Coronary artery (tissue), 2 donors: Measurements from ENCODE around the gene GABBR2.
"Not testable (repeated sequence)": the region's sequence is repeated elsewhere in the genome, so short reads cannot be mapped to it uniquely, and the experiment has no call there.

Experiments used
- DNase-seq: peaks from one replicate; pipeline ENCODE4 v3.0.0-alpha.2; 2017; ENCODE audit warnings: low spot score
- H3K27ac ChIP-seq, 2 donors: fragments of 200-600 bp; sonication (generic); one replicate each; pipeline ENCODE4 v1.5.1; 2016 to 2019
- H3K4me3 ChIP-seq: fragments of 200-600 bp; sonication (generic); 2 replicates; pipeline ENCODE4 v1.5.1; 2016; ENCODE audit warnings: mild to moderate bottlenecking, moderate library complexity
- TF ChIP-seq, protein P1 (sequence below): fragments of 200-600 bp; sonication (generic); IDR thresholded peaks from one replicate; pipeline ENCODE4 v1.5.1; 2019; ENCODE audit warnings: antibody characterized with exemption

The GABBR2 gene

DNA sequence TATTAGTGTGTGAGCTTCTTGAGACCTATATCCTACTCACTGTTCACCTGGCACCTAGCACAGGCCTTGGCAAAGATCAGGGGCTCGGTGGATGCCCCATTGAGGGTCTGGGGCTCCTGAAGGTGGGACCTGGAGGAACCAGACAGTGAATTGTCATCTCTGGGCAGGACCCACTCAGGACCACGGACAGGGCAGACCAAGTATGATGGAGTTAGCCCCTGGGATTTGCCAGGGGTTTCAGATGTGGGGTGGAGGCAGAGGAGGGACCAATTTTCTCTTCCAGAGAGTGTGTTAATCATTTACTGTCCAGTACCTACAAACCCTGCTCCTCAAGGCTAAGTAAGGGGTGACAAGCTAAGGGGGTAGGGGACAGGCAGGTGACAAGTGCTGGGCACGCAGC, 424.0 kb downstream of the GABBR2 start:
- H3K27ac ChIP-seq: no peak overlapping the region
- no peak for DNase-seq
- TF ChIP-seq, protein P1, sequence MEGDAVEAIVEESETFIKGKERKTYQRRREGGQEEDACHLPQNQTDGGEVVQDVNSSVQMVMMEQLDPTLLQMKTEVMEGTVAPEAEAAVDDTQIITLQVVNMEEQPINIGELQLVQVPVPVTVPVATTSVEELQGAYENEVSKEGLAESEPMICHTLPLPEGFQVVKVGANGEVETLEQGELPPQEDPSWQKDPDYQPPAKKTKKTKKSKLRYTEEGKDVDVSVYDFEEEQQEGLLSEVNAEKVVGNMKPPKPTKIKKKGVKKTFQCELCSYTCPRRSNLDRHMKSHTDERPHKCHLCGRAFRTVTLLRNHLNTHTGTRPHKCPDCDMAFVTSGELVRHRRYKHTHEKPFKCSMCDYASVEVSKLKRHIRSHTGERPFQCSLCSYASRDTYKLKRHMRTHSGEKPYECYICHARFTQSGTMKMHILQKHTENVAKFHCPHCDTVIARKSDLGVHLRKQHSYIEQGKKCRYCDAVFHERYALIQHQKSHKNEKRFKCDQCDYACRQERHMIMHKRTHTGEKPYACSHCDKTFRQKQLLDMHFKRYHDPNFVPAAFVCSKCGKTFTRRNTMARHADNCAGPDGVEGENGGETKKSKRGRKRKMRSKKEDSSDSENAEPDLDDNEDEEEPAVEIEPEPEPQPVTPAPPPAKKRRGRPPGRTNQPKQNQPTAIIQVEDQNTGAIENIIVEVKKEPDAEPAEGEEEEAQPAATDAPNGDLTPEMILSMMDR: no peak
- no peak overlapping the region for H3K4me3 ChIP-seq

GRCh38 chr9:98283143-98283542, 425.6 kb downstream of the GABBR2 start:
- H3K27ac ChIP-seq, DNase-seq, H3K4me3 ChIP-seq: not testable (repeated sequence)

DNA sequence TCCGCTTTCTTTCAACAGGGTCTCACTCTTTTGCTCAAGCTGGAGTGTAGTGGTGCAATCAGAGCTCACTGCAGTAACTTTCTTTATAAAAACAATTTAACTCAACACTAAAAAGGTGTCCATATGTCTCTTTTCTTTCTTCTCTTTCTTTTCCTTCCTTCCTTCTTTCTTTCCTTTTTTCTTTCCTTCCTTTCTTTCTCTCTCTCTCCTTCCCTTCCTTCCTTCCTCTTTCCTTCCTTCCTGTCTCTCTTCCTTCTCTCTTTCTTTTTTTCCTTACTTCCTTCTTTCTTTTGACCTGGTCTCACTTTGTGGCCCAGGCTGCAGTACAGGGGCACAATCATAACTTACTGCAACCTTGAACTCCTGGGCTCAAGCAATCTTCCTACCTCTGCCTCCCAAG, 427.5 kb downstream of the GABBR2 start:
- H3K27ac ChIP-seq: no peak overlapping the region
- DNase-seq: no peak
- TF ChIP-seq, protein P1: no peak
- H3K4me3 ChIP-seq: no peak overlapping the region

GRCh38 chr9:98280574-98280973, 428.2 kb downstream of the GABBR2 start:
- TF ChIP-seq, protein P1: no peak
- DNase-seq: no peak
- Histone ChIP-seq H3K4me3 (no peak overlapping the region), H3K27ac (no peak overlapping the region)

GRCh38 chr9:98280162-98280561, 428.6 kb downstream of the GABBR2 start:
- no peak overlapping the region for H3K4me3 ChIP-seq
- TF ChIP-seq, protein P1: no peak
- H3K27ac ChIP-seq: no peak overlapping the region
- DNase-seq: no peak

DNA sequence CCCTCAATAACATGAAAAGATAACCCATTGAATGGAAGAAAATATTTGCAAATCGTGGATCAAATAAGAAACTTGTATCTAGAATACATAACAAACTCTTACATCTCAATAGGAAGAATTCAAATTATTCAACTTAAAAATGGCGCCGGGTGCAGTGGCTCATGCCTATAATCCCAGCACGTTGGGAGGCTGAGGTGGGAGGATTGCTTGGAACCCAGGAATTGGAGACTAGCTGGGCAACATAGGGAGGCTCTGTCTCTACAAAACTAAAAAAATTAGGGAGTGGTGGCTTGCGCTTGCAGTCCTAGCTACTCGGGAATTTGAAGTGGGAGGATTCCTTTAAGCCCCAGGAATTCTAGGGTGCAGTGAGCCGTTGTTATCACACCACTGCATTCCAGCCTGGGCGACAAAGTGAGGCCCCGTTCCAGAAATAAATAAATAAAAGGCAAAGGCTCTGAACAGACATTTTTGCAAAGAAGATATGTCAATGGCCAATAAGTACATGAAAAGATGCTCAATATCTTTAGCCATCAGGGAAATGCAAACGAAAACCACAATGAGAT, 431.7 kb downstream of the GABBR2 start:
- no peak for DNase-seq

DNA sequence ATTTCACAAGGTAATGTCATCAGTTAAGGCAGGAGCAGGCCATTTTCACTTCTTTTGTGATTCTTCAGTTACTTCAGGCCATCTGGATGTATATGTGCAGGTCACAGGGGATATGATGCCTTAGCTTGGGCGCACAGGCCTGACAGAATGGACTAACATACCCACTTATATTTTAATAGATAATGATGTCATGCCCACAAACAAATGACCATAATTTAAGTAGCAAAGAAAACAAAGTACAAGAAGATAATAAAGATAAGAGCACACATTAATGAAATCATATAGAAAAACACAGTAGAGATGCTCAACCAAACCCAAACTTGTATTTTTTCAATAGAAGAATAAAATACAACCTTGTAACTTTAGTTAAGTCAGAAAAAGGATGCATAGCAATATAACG, 433.6 kb downstream of the GABBR2 start:
- TF ChIP-seq, protein P1: no peak
- H3K27ac ChIP-seq: no peak overlapping the region
- DNase-seq: no peak
- H3K4me3 ChIP-seq: no peak overlapping the region

More for the DNA sequence above, 431.7 kb downstream of the GABBR2 start:
- Histone ChIP-seq H3K4me3 (no peak overlapping the region), H3K27ac (no peak overlapping the region)
- TF ChIP-seq, protein P1: no peak

DNA sequence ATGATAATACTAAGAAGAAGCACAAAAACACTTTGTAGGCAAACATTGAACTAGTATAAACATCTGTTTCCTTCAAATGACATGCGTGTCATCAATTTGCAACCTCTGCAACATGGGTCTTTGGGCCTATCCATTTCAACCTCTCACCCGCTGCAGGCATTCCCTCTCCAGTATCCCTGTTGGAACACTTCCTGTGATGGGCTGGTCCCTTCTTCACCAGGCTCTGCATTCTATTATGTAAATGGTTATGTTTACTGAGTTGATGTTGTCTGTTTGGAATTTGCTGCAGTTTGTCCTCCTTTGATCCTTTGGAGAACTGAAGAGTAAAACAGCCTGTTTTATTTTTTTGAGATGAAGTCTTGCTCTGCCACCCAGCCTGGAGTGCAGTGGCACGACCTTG, 436.7 kb downstream of the GABBR2 start:
- Histone ChIP-seq H3K4me3 (no peak overlapping the region), H3K27ac (no peak overlapping the region)
- DNase-seq: no peak
- TF ChIP-seq, protein P1: no peak
